GM10266 (cell line): ENCODE results near the gene TRIM25.

ENCODE experiments used
- DNase-seq: peaks from one replicate; pipeline ENCODE4 v3.0.0; 2012; ENCODE audit errors: extremely low spot score
- CTCF ChIP-seq: IDR thresholded peaks from 2 replicates; pipeline ENCODE4 v1.5.1; 2012; ENCODE audit warnings: mild to moderate bottlenecking, low read depth; ENCODE audit not compliant: control insufficient read depth, insufficient read depth; ENCODE audit errors: missing control alignments

Gene TRIM25

GRCh38 chr17:56934280-56934679 is 20.4 kb upstream of the TRIM25 start:
- DNase-seq: no peak
- TF ChIP-seq CTCF: no peak

DNA sequence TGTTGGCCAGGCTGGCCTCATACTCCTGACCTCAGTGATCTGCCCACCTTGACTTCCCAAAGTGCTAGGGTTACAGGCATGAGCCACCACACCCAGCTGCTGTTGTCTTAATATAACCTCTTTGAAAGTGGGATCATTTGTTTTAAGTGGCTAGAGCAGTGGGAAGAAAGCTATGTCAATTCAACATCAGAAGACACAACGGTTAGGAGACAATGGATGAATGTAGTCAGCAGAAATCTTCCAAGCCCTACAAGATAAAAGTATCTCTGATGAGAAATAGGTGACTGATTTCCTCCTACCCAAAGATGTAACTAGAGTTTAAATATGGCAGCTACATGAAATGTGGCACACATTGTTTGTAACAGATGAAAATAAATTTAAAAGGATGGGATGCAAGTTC is 20.0 kb upstream of the TRIM25 start:
- DNase-seq: no peak
- TF ChIP-seq CTCF: no peak

- DNase-seq: no peak
- TF ChIP-seq CTCF: no peak
Measured at GRCh38 chr17:56933151-56933745, 19.4 kb upstream of the TRIM25 start.

GRCh38 chr17:56930739-56931337 is 17.0 kb upstream of the TRIM25 start:
- no peak for TF ChIP-seq CTCF
- DNase-seq: no peak

GRCh38 chr17:56929362-56929969 is 15.6 kb upstream of the TRIM25 start:
- no peak for DNase-seq
- no peak for TF ChIP-seq CTCF

- DNase-seq: no peak
- no peak for TF ChIP-seq CTCF
Measured at GRCh38 chr17:56928586-56928985, 14.7 kb upstream of the TRIM25 start.

DNA sequence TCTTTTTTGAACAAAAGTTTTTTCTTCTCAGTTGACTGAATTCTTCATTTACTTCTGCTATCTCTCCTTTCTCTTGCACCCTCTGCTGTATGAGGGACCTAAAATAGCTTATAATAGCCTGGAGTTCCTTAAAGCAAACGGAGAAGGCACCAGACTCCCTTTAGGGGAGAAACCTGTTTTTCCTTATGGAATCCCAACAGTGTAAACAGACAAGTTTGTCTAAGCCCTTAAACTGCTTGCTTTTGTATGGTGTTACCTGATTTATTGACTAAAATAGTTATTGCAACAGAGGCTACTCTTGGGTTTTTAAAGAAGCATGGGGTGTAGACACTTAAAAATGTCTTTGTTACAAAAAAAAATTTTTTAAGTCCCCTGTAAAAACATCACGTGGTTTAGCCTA is 12.9 kb upstream of the TRIM25 start:
- no peak for DNase-seq
- no peak for TF ChIP-seq CTCF
